ENCODE results near the gene BRD1. TPM values are rescaled to one million over a fixed set of nuclear protein-coding genes. Genes with fewer than 3 reads are reported as not detected.

Gene BRD1
- total RNA-seq, 4 donors from 2014 or later = 21.0 to 57.3 (median 33.8) TPM

DNA sequence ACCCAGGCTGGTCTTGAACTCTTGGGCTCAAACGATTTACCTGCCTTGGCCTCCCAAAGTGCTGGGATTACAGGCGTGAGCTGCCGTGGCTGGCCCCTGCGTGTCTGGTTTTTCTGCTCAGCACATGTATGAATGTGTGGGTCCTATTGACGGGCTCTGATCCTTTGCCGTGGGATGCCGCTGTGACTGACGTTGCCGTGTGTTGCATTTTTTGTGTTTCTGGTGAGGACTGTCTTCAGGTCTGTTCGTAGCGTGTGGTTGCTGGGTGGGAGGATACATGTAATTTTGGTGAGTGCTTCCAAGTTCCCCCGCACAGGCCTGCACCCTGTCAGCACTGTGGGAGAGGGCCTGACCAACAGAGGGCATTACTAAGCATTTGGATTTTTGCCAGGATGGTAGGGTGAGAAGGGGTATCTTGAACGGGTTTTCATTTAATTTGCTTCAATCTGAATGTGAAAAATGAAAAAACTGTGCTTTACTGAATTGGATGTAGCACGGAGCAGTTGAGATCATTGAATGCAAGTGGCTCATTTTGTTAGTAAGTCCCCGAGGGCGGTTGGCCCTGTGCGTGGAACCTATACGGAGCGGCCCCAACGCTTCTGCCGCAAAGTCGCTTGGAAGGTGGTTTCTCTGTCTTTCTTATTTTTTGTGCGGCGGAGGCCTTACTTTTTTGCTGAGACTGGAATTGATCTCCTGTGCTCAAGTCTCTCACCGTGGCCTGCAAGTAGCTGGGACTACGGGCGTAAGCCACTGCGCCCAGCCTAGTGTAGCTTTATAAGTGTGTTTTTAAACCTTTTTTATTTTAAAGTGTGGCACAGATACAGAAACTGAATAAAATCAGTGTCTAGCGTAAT, 34.2 kb upstream of the BRD1 start:
- ATAC-seq (ENCODE audit: low FRiP score) (no peak), DNase-seq (ENCODE audit: low spot score) (no peak)
- TF ChIP-seq, protein P1, sequence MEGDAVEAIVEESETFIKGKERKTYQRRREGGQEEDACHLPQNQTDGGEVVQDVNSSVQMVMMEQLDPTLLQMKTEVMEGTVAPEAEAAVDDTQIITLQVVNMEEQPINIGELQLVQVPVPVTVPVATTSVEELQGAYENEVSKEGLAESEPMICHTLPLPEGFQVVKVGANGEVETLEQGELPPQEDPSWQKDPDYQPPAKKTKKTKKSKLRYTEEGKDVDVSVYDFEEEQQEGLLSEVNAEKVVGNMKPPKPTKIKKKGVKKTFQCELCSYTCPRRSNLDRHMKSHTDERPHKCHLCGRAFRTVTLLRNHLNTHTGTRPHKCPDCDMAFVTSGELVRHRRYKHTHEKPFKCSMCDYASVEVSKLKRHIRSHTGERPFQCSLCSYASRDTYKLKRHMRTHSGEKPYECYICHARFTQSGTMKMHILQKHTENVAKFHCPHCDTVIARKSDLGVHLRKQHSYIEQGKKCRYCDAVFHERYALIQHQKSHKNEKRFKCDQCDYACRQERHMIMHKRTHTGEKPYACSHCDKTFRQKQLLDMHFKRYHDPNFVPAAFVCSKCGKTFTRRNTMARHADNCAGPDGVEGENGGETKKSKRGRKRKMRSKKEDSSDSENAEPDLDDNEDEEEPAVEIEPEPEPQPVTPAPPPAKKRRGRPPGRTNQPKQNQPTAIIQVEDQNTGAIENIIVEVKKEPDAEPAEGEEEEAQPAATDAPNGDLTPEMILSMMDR (IDR thresholded peaks at IDR 0.05) = no peak

DNA sequence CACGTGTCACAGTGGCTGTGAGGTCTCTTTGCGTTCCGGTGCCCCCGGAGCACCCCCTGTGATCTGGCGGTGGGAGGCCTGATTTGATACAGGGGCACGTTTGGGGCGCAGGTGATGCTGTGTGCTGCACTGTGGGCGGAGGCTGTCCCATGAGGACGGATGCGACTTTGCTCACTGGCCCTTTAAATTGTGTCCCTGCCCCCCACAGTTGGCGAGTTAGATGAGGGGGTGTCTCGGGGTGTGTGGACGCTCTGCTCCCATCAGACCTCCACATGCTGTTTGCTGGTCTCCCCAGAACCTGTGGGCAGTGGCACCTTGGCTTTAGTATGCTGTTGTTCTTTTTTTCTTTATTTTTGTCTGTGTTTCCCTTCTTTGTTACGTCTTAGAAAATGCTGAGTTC, 31.2 kb upstream of the BRD1 start:
- TF ChIP-seq, protein P1 (IDR thresholded peaks at IDR 0.05) = no peak
- DNase-seq (ENCODE audit: low spot score) = no peak
- no peak for ATAC-seq (ENCODE audit: low FRiP score)

DNA sequence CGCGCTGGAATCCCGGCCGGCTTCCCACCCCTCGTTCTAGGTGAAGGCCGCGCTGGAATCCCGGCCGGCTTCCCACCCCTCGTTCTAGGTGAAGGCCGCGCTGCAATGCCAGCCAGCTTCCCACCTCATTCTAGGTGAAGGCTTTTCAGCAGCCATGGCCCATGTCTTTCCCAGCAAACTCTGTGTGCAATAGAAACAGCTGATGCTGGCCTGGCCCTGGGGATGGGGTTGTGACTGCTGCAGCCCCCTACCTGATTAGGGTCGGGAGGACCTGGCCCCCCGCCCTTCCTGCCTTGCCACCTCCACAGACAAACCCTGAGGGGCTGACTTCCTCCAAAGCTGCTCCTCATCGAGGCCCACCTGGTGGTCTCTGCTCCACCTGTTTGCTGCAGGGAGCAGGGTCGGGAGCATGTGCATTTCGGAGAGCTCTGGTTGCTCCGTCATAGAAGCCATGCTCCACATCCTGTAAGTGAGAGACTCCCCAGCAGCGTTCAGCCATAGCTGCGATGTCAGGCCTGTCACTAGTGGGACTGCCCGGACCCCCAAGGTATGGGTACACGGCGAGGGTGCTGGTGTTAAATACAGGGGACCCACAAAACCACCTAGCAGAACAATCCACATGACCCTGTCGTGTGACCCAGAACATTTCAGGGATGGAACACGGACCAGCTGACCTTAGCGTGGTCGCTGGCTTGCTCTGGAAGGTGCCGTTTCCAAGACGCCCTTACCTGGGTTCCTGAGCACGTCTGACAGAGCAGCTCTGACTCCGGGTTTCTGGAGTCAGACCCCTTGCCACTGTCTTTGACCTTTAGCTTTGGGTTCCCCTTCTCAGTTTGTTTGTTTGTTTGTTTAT, 29.3 kb upstream of the BRD1 start:
- no peak for DNase-seq (ENCODE audit: low spot score)
- TF ChIP-seq, protein P1 (IDR thresholded peaks at IDR 0.05) = no peak
- no peak for ATAC-seq (ENCODE audit: low FRiP score)

DNA sequence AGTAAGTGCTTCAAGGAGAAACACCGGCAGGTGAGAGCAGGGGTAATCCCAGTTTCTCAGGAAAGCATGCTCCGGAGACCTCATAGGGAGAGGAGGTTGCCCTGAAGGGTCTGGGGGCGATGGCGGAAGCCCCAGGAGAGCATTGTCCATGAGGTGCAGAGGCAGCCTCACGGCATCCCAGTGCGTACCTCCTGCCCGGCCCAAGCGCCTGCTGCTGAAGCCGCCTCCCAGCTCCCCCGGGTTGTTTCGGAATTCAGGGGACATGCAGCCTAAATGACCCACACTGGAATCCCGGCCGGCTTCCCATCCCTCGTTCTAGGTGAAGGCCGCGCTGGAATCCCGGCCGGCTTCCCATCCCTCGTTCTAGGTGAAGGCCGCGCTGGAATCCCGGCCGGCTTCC, 28.7 kb upstream of the BRD1 start:
- no peak for ATAC-seq (ENCODE audit: low FRiP score)
- TF ChIP-seq, protein P1 (IDR thresholded peaks at IDR 0.05) = no peak
- DNase-seq (ENCODE audit: low spot score) = no peak

DNA sequence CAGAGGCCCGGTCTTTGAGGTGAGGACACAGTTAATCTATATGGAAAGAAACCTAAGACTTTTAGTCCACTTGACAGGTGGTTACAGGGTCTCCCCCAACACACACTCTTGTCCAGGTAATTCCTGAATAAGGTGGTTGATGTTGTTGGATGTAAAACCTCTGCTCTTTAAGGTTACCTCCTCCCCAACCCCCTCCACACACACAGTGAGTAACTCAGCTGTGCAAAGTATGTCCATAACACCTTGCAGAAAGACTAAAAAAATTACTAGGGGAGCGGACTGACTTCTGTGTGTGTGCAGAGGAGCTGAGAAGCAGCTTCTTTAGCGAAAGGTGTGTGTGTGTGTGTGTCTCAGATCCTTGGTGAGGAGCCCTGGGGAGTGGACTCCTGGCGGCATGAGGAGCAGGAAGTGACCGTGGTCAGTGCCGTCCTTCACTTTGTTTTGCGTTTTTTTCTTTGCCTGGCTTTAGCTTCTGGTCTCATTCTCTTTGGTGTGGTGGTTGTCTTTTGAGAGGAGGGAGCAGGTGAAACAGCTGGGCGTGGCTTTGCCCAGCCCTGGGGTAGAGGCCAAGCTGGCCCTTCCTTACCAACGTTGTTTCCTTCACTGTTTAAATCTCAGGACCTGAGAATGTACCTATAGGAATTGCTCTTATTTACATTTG, 27.7 kb upstream of the BRD1 start:
- DNase-seq (ENCODE audit: low spot score) (no peak), ATAC-seq (ENCODE audit: low FRiP score) (no peak)
- TF ChIP-seq, protein P1 (IDR thresholded peaks at IDR 0.05) = no peak

DNA sequence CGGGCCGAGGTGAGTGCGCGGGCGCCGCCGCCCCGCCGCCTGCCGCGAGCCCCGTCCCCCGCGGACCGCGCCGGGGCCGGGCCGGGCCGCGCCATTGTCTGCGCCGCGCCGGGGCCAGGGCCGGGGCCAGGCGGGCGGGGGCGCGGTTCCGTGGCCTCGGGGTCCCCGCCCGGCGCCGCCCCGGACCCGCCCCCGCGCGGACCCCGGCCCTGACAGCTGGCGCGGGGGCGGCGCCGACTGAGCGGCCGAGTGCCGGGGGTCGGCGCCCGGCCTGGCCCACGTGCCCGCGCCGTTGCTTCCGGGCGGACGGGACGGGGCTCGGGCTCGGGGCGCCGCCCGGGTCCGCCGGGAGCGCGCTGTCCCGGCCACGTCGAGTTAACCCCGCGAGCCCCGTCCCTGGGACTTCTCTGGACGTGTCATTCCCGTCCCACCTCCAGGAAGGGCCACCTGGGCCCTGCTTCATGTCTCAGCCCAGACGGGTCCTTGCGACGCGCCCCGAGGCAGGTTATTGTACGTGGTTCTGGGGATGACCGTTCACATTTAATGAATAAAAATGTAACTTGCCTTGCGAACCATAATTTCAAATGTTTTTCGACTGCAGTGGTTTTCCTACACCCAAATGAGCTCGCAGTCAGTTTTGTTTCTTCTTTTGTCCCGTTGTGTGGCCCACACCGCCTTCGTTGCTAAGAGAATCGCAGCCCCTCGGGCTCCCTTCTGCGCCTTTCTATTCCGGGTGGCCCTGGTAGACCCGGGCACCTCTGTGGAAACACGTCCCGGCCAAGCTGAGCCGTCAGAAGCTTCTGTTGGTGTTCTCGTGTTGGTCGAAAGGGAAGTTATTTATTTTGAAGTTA, 26.5 kb upstream of the BRD1 start:
- DNase-seq (ENCODE audit: low spot score) = no peak
- TF ChIP-seq, protein P1 (IDR thresholded peaks at IDR 0.05) = no peak
- ATAC-seq (ENCODE audit: low FRiP score) = peak; percentile 13

Measured in omental fat pad (tissue), 4 donors.